SK-N-SH (cell line): ENCODE results near the gene ANGPTL4. TPM values are rescaled to one million over a fixed set of nuclear protein-coding genes. Genes with fewer than 3 reads are reported as not detected.

ENCODE experiments used
- CTCF ChIA-PET: fragments of 300-600, 350-600 bp; formaldehyde crosslinking; extraction: SDS; loops from one replicate; lab custom pipeline; 2021; lab: Yijun Ruan, JAX
- POLR2A ChIA-PET: fragments of 350-600 bp; sonication (Branson Sonifier 250); formaldehyde crosslinking; extraction: SDS; loops from one replicate; lab custom pipeline; 2020; ENCODE audit warnings: antibody characterized with exemption, inconsistent platforms; lab: Yijun Ruan, JAX
- DNase-seq: peaks from one replicate; pipeline ENCODE4 v3.0.0; 2012
- H2AFZ ChIP-seq: fragments of 200-600 bp; sonication (generic); 2 replicates; pipeline ENCODE4 v1.8.1; 2016; ENCODE audit warnings: antibody characterized with exemption, mild to moderate bottlenecking, low read depth
- H3F3A ChIP-seq: fragments of 200-600 bp; sonication (generic); replicated peaks from 2 replicates; pipeline ENCODE3; 2016; ENCODE audit warnings: antibody characterized with exemption, mild to moderate bottlenecking; ENCODE audit not compliant: insufficient read depth
- H3K27ac ChIP-seq, 2 experiments: fragments of 200-500 bp in 1 of 2; fragments of 200-600 bp in 1 of 2; sonication (Bioruptor generic) in 1 of 2; sonication (generic), shearing (Covaris generic) in 1 of 2; 2 replicates each; pipeline versions ENCODE4 v1.5.1 to v1.6.1; 2014 to 2016; ENCODE audit warnings: low read depth in 2 of 2, inconsistent platforms in 1 of 2, low read length in 1 of 2, mild to moderate bottlenecking in 1 of 2, mixed read lengths in 1 of 2
- H3K27me3 ChIP-seq: fragments of 200-600 bp; sonication (generic), shearing (Covaris generic); 2 replicates; pipeline ENCODE4 v1.6.1; 2016; ENCODE audit warnings: mixed run types; ENCODE audit not compliant: insufficient read depth
- H3K36me3 ChIP-seq, 2 experiments: fragments of 200-500 bp in 1 of 2; fragments of 200-600 bp in 1 of 2; sonication (Bioruptor generic) in 1 of 2; sonication (generic) in 1 of 2; replicated peaks in 1 of 2; 2 replicates each; pipeline versions ENCODE3 to v1.5.1; 2014 to 2016; ENCODE audit warnings: low read length in 1 of 2, mild to moderate bottlenecking in 1 of 2; ENCODE audit not compliant: insufficient read depth in 2 of 2, control insufficient read depth in 1 of 2
- H3K4me1 ChIP-seq, 2 experiments: fragments of 200-500 bp in 1 of 2; fragments of 200-600 bp in 1 of 2; sonication (Bioruptor generic) in 1 of 2; sonication (generic), shearing (Covaris generic) in 1 of 2; 2 replicates each; pipeline versions ENCODE4 v1.5.1 to v1.6.1; 2014 to 2016; ENCODE audit warnings: low read depth in 1 of 2, low read length in 1 of 2, mixed run types in 1 of 2; ENCODE audit not compliant: insufficient read depth in 2 of 2, control insufficient read depth in 1 of 2
- H3K4me2 ChIP-seq: fragments of 200-600 bp; sonication (generic), shearing (Covaris generic); 2 replicates; pipeline ENCODE4 v1.6.1; 2017; ENCODE audit warnings: mixed run types
- H3K4me3 ChIP-seq, 2 experiments: fragments of 200-500 bp in 1 of 2; fragments of 200-600 bp in 1 of 2; sonication (Bioruptor generic) in 1 of 2; sonication (generic), shearing (Covaris generic) in 1 of 2; 2 replicates each; pipeline versions ENCODE4 v1.5.1 to v1.8.1; 2014 to 2016; ENCODE audit warnings: low read depth in 2 of 2, inconsistent platforms in 1 of 2, low read length in 1 of 2, mild to moderate bottlenecking in 1 of 2, mixed read lengths in 1 of 2, moderate library complexity in 1 of 2
- H3K79me2 ChIP-seq: fragments of 200-600 bp; sonication (generic); 2 replicates; pipeline ENCODE4 v1.8.1; 2017; ENCODE audit warnings: mild to moderate bottlenecking; ENCODE audit not compliant: insufficient read depth
- H3K9ac ChIP-seq: fragments of 200-600 bp; sonication (generic); 2 replicates; pipeline ENCODE4 v1.6.1; 2017; ENCODE audit warnings: mixed run types
- H3K9me2 ChIP-seq: fragments of 200-600 bp; sonication (generic); 2 replicates; pipeline ENCODE4 v1.6.1; 2017; ENCODE audit warnings: mixed run types
- H3K9me3 ChIP-seq: fragments of 200-600 bp; sonication (generic); 2 replicates; pipeline ENCODE4 v1.6.1; 2017; ENCODE audit warnings: mixed run types, mild to moderate bottlenecking, moderate library complexity
- H4K20me1 ChIP-seq: fragments of 200-600 bp; sonication (generic); 2 replicates; pipeline ENCODE4 v1.6.1; 2017; ENCODE audit warnings: mild to moderate bottlenecking, mixed run types; ENCODE audit not compliant: insufficient read depth
- CHD2 ChIP-seq: fragments of 150-350 bp; IDR thresholded peaks from 2 replicates; pipeline ENCODE4 v1.6.1; 2018; ENCODE audit warnings: low read length; ENCODE audit not compliant: partially characterized antibody
- ELF1 ChIP-seq: IDR thresholded peaks from 2 replicates; pipeline ENCODE4 v1.4.0; 2012
- FOSL2 ChIP-seq: IDR thresholded peaks from 2 replicates; pipeline ENCODE4 v1.4.0; 2012; ENCODE audit warnings: low read depth, mild to moderate bottlenecking, moderate library complexity, borderline replicate concordance
- FOXJ3 ChIP-seq: sonication (generic); formaldehyde crosslinking; IDR thresholded peaks from 2 replicates; pipeline ENCODE4 v1.5.1; 2020; ENCODE audit warnings: mild to moderate bottlenecking, missing genetic modification reagents
- FOXM1 ChIP-seq: IDR thresholded peaks from 2 replicates; pipeline ENCODE4 v1.4.0; 2012; ENCODE audit warnings: low read depth, mild to moderate bottlenecking
- GATA2 ChIP-seq: sonication (generic); formaldehyde crosslinking; IDR thresholded peaks from 2 replicates; pipeline ENCODE4 v1.5.0; 2020; ENCODE audit warnings: mild to moderate bottlenecking, missing genetic modification reagents
- MEF2A ChIP-seq: IDR thresholded peaks from 2 replicates; pipeline ENCODE4 v1.4.0; 2012; ENCODE audit warnings: low read depth, borderline replicate concordance
- MXI1 ChIP-seq: IDR thresholded peaks from 2 replicates; pipeline ENCODE4 v1.6.1; 2012; ENCODE audit warnings: mild to moderate bottlenecking, low read depth, low read length, improper control_type of control experiment
- RCOR1 ChIP-seq: fragments of 150-350 bp; IDR thresholded peaks from 2 replicates; pipeline ENCODE4 v1.6.1; 2017; ENCODE audit warnings: antibody characterized with exemption, low read length
- RFX5 ChIP-seq: IDR thresholded peaks from 2 replicates; pipeline ENCODE4 v1.6.1; 2012; ENCODE audit warnings: mild to moderate bottlenecking, improper control_type of control experiment, low read length
- TAF1 ChIP-seq: IDR thresholded peaks from 2 replicates; pipeline ENCODE4 v1.6.1; 2012; ENCODE audit warnings: low read depth, mild to moderate bottlenecking, low read length, moderate library complexity, borderline replicate concordance
- TCF12 ChIP-seq: IDR thresholded peaks from 2 replicates; pipeline ENCODE4 v1.4.0; 2012
- YY1 ChIP-seq: IDR thresholded peaks from 2 replicates; pipeline ENCODE4 v1.4.0; 2012; ENCODE audit warnings: low read depth, mild to moderate bottlenecking
- WGBS: methylation state at CpG from one replicate; pipeline ENCODE4 v1.1.6; 2017; ENCODE audit warnings: low lambda C conversion rate; 5-methylcytosine and 5-hydroxymethylcytosine counted together
- polyA plus RNA-seq, 3 experiments: library from polyadenylated mRNA; depleted of rRNA; stranded (reverse); fragments of >200 nt; gene quantifications; 2 replicates each; pipeline ENCODE4 v1.2.3, GENCODE V29; 2012
- TF ChIP-seq, protein P1 (sequence below): IDR thresholded peaks from 2 replicates; pipeline ENCODE4 v1.4.0; 2012; ENCODE audit warnings: low read depth, borderline replicate concordance
- TF ChIP-seq, protein P2 (sequence below): IDR thresholded peaks from 2 replicates; pipeline ENCODE4 v1.6.1; 2012; ENCODE audit warnings: mild to moderate bottlenecking, low read depth, low read length, moderate library complexity
- TF ChIP-seq, protein P3 (sequence below): IDR thresholded peaks from 2 replicates; pipeline ENCODE4 v1.4.0; 2012; ENCODE audit warnings: low read depth

Gene ANGPTL4
- polyA plus RNA-seq, 1 of the 3 experiments (the other 2 are of a cell fraction) = 62.5 TPM

DNA sequence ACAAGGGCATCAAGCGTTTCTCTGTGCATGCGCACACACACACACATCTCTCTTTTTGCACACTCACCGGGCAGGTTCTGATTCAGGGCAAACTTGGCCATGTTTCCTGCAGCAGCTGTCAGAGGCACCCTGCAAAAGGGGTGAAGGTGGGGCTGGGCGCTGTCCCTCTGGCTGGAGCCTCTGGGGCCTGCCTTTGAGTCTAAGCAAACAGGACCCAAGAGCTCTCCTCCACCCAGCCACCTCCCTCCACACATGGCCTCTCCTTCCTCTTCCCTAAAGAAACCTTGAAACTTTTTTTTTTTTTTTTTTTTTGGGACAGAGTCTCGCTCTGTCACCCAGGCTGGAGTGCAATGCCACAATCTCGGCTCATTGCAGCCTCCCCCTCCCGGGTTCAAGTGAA, 26.2 kb upstream of the ANGPTL4 start:
- ChIA-PET CTCF (interaction anchor here (0.5 kb wide), 1 partner anchor 72 kb away, joined by 3 read pairs; no protein-coding TSS in a partner anchor), POLR2A (no interaction called here)
- WGBS = 35% methylated on average over 5 of the region's 7 CpGs
- Histone ChIP-seq H3K9me2 (no peaks in the 10 kb centered on the region), H3K36me3 (no peaks in the 10 kb centered on the region), H3K9ac (no peak overlapping the region), H2AFZ (no peak overlapping the region), H3K27me3 (peaks cover 47% of the 10 kb centered on the region), H3K79me2 (no peaks in the 10 kb centered on the region), H3K4me2 (no peak overlapping the region), H3K27ac (no peak overlapping the region), H3K9me3 (no peaks in the 10 kb centered on the region), H3K4me3 (no peak overlapping the region), H3K4me1 (no peaks in the 10 kb centered on the region; a peak in 1 of 4 replicates), H3F3A (no peaks in the 10 kb centered on the region), H4K20me1 (no peaks in the 10 kb centered on the region)
- no peak for DNase-seq
- TF ChIP-seq ELF1 (no peak), MEF2A (no peak), FOXJ3 (CRISPR knock-in tag) (no peak), TAF1 (no peak), FOXM1 (no peak), RCOR1 (no peak)

DNA sequence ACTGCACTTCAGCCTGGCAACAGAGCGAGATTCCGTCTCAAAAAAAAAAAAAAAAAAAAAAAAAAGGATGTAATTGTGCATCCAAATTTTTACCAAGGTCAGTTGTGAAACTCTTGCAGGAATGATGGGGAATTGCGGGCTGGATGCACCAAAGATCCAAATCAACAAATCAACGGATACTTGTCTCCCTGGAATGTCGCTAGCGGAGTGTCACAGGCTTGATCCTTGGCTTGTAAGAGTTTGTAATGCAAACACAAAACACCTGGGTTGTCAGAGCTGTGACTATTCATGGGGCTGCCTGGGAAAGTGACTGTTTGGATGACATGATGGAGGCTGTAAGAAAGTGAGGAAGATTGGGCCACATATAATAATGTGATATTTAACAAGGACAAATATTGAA, 25.1 kb upstream of the ANGPTL4 start:
- peaks cover 37% of the 10 kb centered on the region for H3K27me3 ChIP-seq
- CTCF ChIA-PET = interaction anchor here (6.5 kb wide), 1 partner anchor 15 kb away, joined by 61 read pairs; no protein-coding TSS in a partner anchor

More for the DNA sequence above, 25.1 kb upstream of the ANGPTL4 start:
- peaks cover under 1% of the 10 kb centered on the region for H3F3A ChIP-seq
- H3K4me3 ChIP-seq = no peak overlapping the region
- no peaks in the 10 kb centered on the region; a peak in 1 of 4 replicates for H3K4me1 ChIP-seq
- H3K36me3 ChIP-seq = no peaks in the 10 kb centered on the region
- POLR2A ChIA-PET = no interaction called here
- no peak overlapping the region for H2AFZ ChIP-seq
- WGBS = 37% methylated on average over 6 of the region's 6 CpGs
- H3K79me2 ChIP-seq = no peaks in the 10 kb centered on the region
- no peaks in the 10 kb centered on the region for H3K9me2 ChIP-seq
- no peak overlapping the region for H3K4me2 ChIP-seq
- no peaks in the 10 kb centered on the region for H3K9me3 ChIP-seq
- H4K20me1 ChIP-seq = no peaks in the 10 kb centered on the region
- no peak for TF ChIP-seq FOSL2
- TF ChIP-seq TAF1 = no peak
- TF ChIP-seq, protein P1, sequence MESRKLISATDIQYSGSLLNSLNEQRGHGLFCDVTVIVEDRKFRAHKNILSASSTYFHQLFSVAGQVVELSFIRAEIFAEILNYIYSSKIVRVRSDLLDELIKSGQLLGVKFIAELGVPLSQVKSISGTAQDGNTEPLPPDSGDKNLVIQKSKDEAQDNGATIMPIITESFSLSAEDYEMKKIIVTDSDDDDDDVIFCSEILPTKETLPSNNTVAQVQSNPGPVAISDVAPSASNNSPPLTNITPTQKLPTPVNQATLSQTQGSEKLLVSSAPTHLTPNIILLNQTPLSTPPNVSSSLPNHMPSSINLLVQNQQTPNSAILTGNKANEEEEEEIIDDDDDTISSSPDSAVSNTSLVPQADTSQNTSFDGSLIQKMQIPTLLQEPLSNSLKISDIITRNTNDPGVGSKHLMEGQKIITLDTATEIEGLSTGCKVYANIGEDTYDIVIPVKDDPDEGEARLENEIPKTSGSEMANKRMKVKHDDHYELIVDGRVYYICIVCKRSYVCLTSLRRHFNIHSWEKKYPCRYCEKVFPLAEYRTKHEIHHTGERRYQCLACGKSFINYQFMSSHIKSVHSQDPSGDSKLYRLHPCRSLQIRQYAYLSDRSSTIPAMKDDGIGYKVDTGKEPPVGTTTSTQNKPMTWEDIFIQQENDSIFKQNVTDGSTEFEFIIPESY = no peak
- TF ChIP-seq, protein P2, sequence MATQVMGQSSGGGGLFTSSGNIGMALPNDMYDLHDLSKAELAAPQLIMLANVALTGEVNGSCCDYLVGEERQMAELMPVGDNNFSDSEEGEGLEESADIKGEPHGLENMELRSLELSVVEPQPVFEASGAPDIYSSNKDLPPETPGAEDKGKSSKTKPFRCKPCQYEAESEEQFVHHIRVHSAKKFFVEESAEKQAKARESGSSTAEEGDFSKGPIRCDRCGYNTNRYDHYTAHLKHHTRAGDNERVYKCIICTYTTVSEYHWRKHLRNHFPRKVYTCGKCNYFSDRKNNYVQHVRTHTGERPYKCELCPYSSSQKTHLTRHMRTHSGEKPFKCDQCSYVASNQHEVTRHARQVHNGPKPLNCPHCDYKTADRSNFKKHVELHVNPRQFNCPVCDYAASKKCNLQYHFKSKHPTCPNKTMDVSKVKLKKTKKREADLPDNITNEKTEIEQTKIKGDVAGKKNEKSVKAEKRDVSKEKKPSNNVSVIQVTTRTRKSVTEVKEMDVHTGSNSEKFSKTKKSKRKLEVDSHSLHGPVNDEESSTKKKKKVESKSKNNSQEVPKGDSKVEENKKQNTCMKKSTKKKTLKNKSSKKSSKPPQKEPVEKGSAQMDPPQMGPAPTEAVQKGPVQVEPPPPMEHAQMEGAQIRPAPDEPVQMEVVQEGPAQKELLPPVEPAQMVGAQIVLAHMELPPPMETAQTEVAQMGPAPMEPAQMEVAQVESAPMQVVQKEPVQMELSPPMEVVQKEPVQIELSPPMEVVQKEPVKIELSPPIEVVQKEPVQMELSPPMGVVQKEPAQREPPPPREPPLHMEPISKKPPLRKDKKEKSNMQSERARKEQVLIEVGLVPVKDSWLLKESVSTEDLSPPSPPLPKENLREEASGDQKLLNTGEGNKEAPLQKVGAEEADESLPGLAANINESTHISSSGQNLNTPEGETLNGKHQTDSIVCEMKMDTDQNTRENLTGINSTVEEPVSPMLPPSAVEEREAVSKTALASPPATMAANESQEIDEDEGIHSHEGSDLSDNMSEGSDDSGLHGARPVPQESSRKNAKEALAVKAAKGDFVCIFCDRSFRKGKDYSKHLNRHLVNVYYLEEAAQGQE = no peak
- no peak for TF ChIP-seq YY1
- TF ChIP-seq CHD2 = no peak
- TF ChIP-seq FOXM1 = no peak
- TF ChIP-seq, protein P3, sequence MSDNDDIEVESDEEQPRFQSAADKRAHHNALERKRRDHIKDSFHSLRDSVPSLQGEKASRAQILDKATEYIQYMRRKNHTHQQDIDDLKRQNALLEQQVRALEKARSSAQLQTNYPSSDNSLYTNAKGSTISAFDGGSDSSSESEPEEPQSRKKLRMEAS = no peak
- TF ChIP-seq MXI1 = no peak
- TF ChIP-seq GATA2 (CRISPR knock-in tag) = no peak
- no peak for TF ChIP-seq TCF12
- no peak for TF ChIP-seq ELF1
- no peak for TF ChIP-seq RFX5
- H3K9ac ChIP-seq = no peak overlapping the region
- no peak for DNase-seq
- no peak overlapping the region for H3K27ac ChIP-seq
